H9 (cell line): ENCODE results near the gene AFF2. TPM values are rescaled to one million over a fixed set of nuclear protein-coding genes. Genes with fewer than 3 reads are reported as not detected.

Experiments
- DNase-seq: peaks from one replicate; pipeline ENCODE4 v3.0.0-alpha.2; 2017
- H2AFZ ChIP-seq: one replicate; pipeline ENCODE4 v1.6.1; 2013; ENCODE audit warnings: mild to moderate bottlenecking, low read length, control low read depth, moderate library complexity
- H2AK5ac ChIP-seq: 2 replicates; pipeline ENCODE4 v1.6.1; 2013; ENCODE audit warnings: low read length, control low read depth, mixed read lengths; ENCODE audit not compliant: insufficient read length
- H2BK120ac ChIP-seq: one replicate; pipeline ENCODE4 v1.6.1; 2013; ENCODE audit warnings: low read depth, mild to moderate bottlenecking, low read length, control low read depth, inconsistent platforms; ENCODE audit not compliant: poor library complexity, severe bottlenecking
- H2BK12ac ChIP-seq: 2 replicates; pipeline ENCODE4 v1.6.1; 2013; ENCODE audit warnings: low read length, control low read depth, mixed read lengths, low read depth; ENCODE audit not compliant: insufficient read length
- H2BK15ac ChIP-seq: 2 replicates; pipeline ENCODE4 v1.6.1; 2013; ENCODE audit warnings: low read depth, low read length, control low read depth
- H2BK20ac ChIP-seq: one replicate; pipeline ENCODE4 v1.6.1; 2013; ENCODE audit warnings: low read depth, mild to moderate bottlenecking, low read length, control low read depth, inconsistent platforms; ENCODE audit not compliant: poor library complexity, severe bottlenecking
- H2BK5ac ChIP-seq: 2 replicates; pipeline ENCODE4 v1.6.1; 2013; ENCODE audit warnings: low read length, control low read depth, mixed read lengths; ENCODE audit not compliant: insufficient read length
- H3K14ac ChIP-seq: 2 replicates; pipeline ENCODE4 v1.6.1; 2013; ENCODE audit warnings: low read length, control low read depth; ENCODE audit not compliant: insufficient read depth
- H3K18ac ChIP-seq: 2 replicates; pipeline ENCODE4 v1.6.1; 2013; ENCODE audit warnings: low read depth, mild to moderate bottlenecking, mixed read lengths, low read length, control low read depth; ENCODE audit not compliant: insufficient read length
- H3K23ac ChIP-seq: 2 replicates; pipeline ENCODE4 v1.6.1; 2013; ENCODE audit warnings: low read length, control low read depth, mixed read lengths, low read depth; ENCODE audit not compliant: insufficient read length
- H3K23me2 ChIP-seq: 2 replicates; pipeline ENCODE4 v1.6.1; 2013; ENCODE audit warnings: low read depth, mild to moderate bottlenecking, mixed read lengths, low read length, control low read depth; ENCODE audit not compliant: insufficient read length, poor library complexity, severe bottlenecking
- H3K27ac ChIP-seq: 2 replicates; pipeline ENCODE4 v1.5.1; 2013; ENCODE audit warnings: low read length, control low read depth, mixed read lengths, low read depth; ENCODE audit not compliant: insufficient read length
- H3K27me3 ChIP-seq: 2 replicates; pipeline ENCODE4 v1.6.1; 2013; ENCODE audit warnings: low read length, control low read depth, inconsistent platforms; ENCODE audit not compliant: insufficient read depth
- H3K4ac ChIP-seq: 2 replicates; pipeline ENCODE4 v1.6.1; 2013; ENCODE audit warnings: low read depth, mild to moderate bottlenecking, control low read depth, inconsistent platforms, low read length, moderate library complexity
- H3K4me1 ChIP-seq: 2 replicates; pipeline ENCODE4 v1.6.1; 2013; ENCODE audit warnings: low read length, control low read depth, inconsistent platforms; ENCODE audit not compliant: insufficient read depth
- H3K4me2 ChIP-seq: 2 replicates; pipeline ENCODE4 v1.6.1; 2013; ENCODE audit warnings: low read length, control low read depth, mixed read lengths; ENCODE audit not compliant: insufficient read length, insufficient read depth
- H3K56ac ChIP-seq: 2 replicates; pipeline ENCODE4 v1.6.1; 2013; ENCODE audit warnings: low read depth, mild to moderate bottlenecking, mixed read lengths, low read length, control low read depth; ENCODE audit not compliant: insufficient read length
- H3K79me1 ChIP-seq: 2 replicates; pipeline ENCODE4 v1.6.1; 2013; ENCODE audit warnings: low read depth, mild to moderate bottlenecking, moderate library complexity, low read length, control low read depth, inconsistent platforms; ENCODE audit not compliant: insufficient read depth, poor library complexity, severe bottlenecking
- H3K79me2 ChIP-seq: 2 replicates; pipeline ENCODE4 v1.6.1; 2013; ENCODE audit warnings: low read length, control low read depth, inconsistent platforms; ENCODE audit not compliant: insufficient read depth
- H3K9ac ChIP-seq: 2 replicates; pipeline ENCODE4 v1.6.1; 2013; ENCODE audit warnings: low read length, control low read depth, mixed read lengths; ENCODE audit not compliant: insufficient read length; ENCODE audit errors: extremely low read depth
- H3K9me3 ChIP-seq: one replicate; pipeline ENCODE4 v1.6.1; 2013; ENCODE audit warnings: low read depth, low read length, inconsistent platforms; ENCODE audit not compliant: control insufficient read depth
- H3T11ph ChIP-seq: one replicate; pipeline ENCODE4 v1.6.1; 2013; ENCODE audit warnings: mild to moderate bottlenecking, low read length, control low read depth, inconsistent platforms
- H4K20me1 ChIP-seq: one replicate; pipeline ENCODE4 v1.6.1; 2013; ENCODE audit not compliant: control insufficient read depth, insufficient read length, insufficient read depth
- H4K5ac ChIP-seq: 2 replicates; pipeline ENCODE4 v1.6.1; 2013; ENCODE audit warnings: low read depth, mild to moderate bottlenecking, mixed read lengths, low read length, control low read depth; ENCODE audit not compliant: insufficient read length
- H4K8ac ChIP-seq: replicated peaks from 2 replicates; pipeline ENCODE4 v1.6.1; 2013; ENCODE audit warnings: low read length, control low read depth, mixed read lengths, low read depth; ENCODE audit not compliant: insufficient read length
- H4K91ac ChIP-seq: 2 replicates; pipeline ENCODE4 v1.6.1; 2013; ENCODE audit warnings: low read depth, mild to moderate bottlenecking, moderate library complexity, mixed read lengths, low read length, control low read depth; ENCODE audit not compliant: insufficient read length
- H3K27ac Mint-ChIP-seq, 3 experiments: 2 replicates in 2 of 3; 3 replicates in 1 of 3; pipeline ENCODE4 v1.8.0; 2020 to 2021; ENCODE audit warnings: mixed read lengths in 3 of 3, mild to moderate bottlenecking in 1 of 3, moderate library complexity in 1 of 3
- H3K27me3 Mint-ChIP-seq: 2 replicates; pipeline ENCODE4 v1.8.0; 2021; ENCODE audit warnings: low read depth, mild to moderate bottlenecking, moderate library complexity, mixed read lengths
- H3K36me3 Mint-ChIP-seq, 3 experiments: 2 replicates in 2 of 3; 3 replicates in 1 of 3; pipeline ENCODE4 v1.8.0; 2020 to 2021; ENCODE audit warnings: low read depth in 3 of 3, mixed read lengths in 3 of 3; ENCODE audit not compliant: insufficient read depth in 1 of 3
- H3K4me1 Mint-ChIP-seq, 2 experiments: 2 replicates each; pipeline ENCODE4 v1.8.0; 2020; ENCODE audit warnings: mixed read lengths in 2 of 2
- H3K4me3 Mint-ChIP-seq, 2 experiments: 2 replicates in 1 of 2; 3 replicates in 1 of 2; pipeline ENCODE4 v1.8.0; 2020 to 2021; ENCODE audit warnings: mild to moderate bottlenecking in 2 of 2, mixed read lengths in 2 of 2, moderate library complexity in 1 of 2
- H3K9me3 Mint-ChIP-seq, 2 experiments: 2 replicates in 1 of 2; 3 replicates in 1 of 2; pipeline ENCODE4 v1.8.0; 2020; ENCODE audit warnings: mild to moderate bottlenecking in 2 of 2, mixed read lengths in 2 of 2, moderate library complexity in 1 of 2
- CTCF ChIP-seq: fragments of 200-600 bp; sonication (generic); conservative IDR thresholded peaks from 3 replicates; pipeline ENCODE4 v1.8.0; 2021; ENCODE audit warnings: antibody characterized with exemption, mild to moderate bottlenecking
- WGBS: extraction: QIAGEN DNeasy Blood & Tissue Kit; methylation state at CpG from one replicate; pipeline ENCODE4 v1.1.7; 2013; ENCODE audit warnings: missing lambda C conversion rate, low lambda C conversion rate, mixed read lengths; ENCODE audit not compliant: insufficient read length; ENCODE audit errors: extremely low coverage; 5-methylcytosine and 5-hydroxymethylcytosine counted together
- total RNA-seq: library from RNA; stranded (reverse); gene quantifications from 2 replicates; pipeline ENCODE4 v1.2.1, GENCODE V29; 2021

Gene AFF2
- total RNA-seq, 1 experiment from 2014 or later, result 14.6 TPM

- Histone ChIP-seq H3K79me2 (no peaks in the 10 kb centered on the region), H2BK15ac (no peak overlapping the region), H3K4me1 (no peaks in the 10 kb centered on the region; the same call in 1 of the 2 replicates), H3K23me2 (no peaks in the 10 kb centered on the region), H4K5ac (no peak overlapping the region), H3K23ac (no peak overlapping the region), H3K79me1 (no peaks in the 10 kb centered on the region), H2AFZ (no peak overlapping the region), H3T11ph (no peak overlapping the region), H3K9me3 (peaks cover 25% of the 10 kb centered on the region), H2AK5ac (no peak overlapping the region), H3K4me2 (no peak overlapping the region), H2BK12ac (no peak overlapping the region), H3K9ac (no peak overlapping the region), H2BK5ac (no peak overlapping the region), H3K27ac (no peak overlapping the region), H3K56ac (no peak overlapping the region), H2BK120ac (no peak overlapping the region), H3K27me3 (no peaks in the 10 kb centered on the region), H4K8ac (no peak overlapping the region), H3K14ac (no peak overlapping the region), H3K4ac (no peak overlapping the region), H4K20me1 (no peaks in the 10 kb centered on the region), H2BK20ac (no peak overlapping the region), H4K91ac (no peak overlapping the region), H3K18ac (no peak overlapping the region)
- Mint-ChIP-seq H3K36me3 (peaks cover 0 to 6% (median 0%) of the 10 kb centered on the region in 3 experiments; a peak in 2 of 7 replicates), H3K27me3 (no peaks in the 10 kb centered on the region), H3K4me1 (no peaks in the 10 kb centered on the region), H3K9me3 (peaks cover 40 to 58% of the 10 kb centered on the region in 2 experiments), H3K4me3 (no peak overlapping the region), H3K27ac (no peak overlapping the region)
- no peak for DNase-seq
- WGBS, result no CpG with 5 or more reads among the region's 3 CpGs
- TF ChIP-seq CTCF, result no peak
Observed at GRCh38 chrX:148577741-148578140, 77.3 kb downstream of the AFF2 start.
